ENCODE results near the gene RAB5B. TPM values are rescaled to one million over a fixed set of nuclear protein-coding genes. Genes with fewer than 3 reads are reported as not detected.
"Not testable (repeated sequence)": the region's sequence is repeated elsewhere in the genome, so short reads cannot be mapped to it uniquely, and the experiment has no call there.

RAB5B gene
- total and polyA plus RNA-seq, 2 experiments from 2014 or later: 79.1 to 103 TPM

GRCh38 chr12:56040963-56041551 lies 67.2 kb downstream of the RAB5B start:
- Histone ChIP-seq H3K27ac (peak overlapping the region; percentile 85), H3K79me2 (peaks cover 30% of the 10 kb centered on the region), H3K9me3 (ENCODE audit: low read depth) (no peaks in the 10 kb centered on the region), H3K27me3 (no peaks in the 10 kb centered on the region), H3K4me3 (peak overlapping the region; percentile 6), H2AFZ (peak overlapping the region; percentile 58), H3K4me1 (ENCODE audit: insufficient read depth) (peaks cover 14% of the 10 kb centered on the region), H3K36me3 (replicated peaks; ENCODE audit: insufficient read depth, low read depth) (no peaks in the 10 kb centered on the region), H3K4me2 (peak overlapping the region; percentile 75), H3K9me2 (replicated peaks; ENCODE audit: insufficient read depth) (no peaks in the 10 kb centered on the region), H4K20me1 (ENCODE audit: insufficient read depth, poor library complexity, severe bottlenecking) (peaks cover 15% of the 10 kb centered on the region)
- WGBS (ENCODE audit: low lambda C conversion rate, missing lambda C conversion rate): 56% methylated on average over 14 of the region's 14 CpGs
- TF ChIP-seq EZH2phosphoT487 (IDR thresholded peaks at IDR 0.05; ENCODE audit: low read depth, severe bottlenecking, unreplicated experiment) (no peak), CTCF (IDR thresholded peaks at IDR 0.05; ENCODE audit: poor library complexity) (no peak), EZH2 (IDR thresholded peaks at IDR 0.05; ENCODE audit: borderline replicate concordance) (no peak)
- DNase-seq (ENCODE audit: low spot score): no peak

DNA sequence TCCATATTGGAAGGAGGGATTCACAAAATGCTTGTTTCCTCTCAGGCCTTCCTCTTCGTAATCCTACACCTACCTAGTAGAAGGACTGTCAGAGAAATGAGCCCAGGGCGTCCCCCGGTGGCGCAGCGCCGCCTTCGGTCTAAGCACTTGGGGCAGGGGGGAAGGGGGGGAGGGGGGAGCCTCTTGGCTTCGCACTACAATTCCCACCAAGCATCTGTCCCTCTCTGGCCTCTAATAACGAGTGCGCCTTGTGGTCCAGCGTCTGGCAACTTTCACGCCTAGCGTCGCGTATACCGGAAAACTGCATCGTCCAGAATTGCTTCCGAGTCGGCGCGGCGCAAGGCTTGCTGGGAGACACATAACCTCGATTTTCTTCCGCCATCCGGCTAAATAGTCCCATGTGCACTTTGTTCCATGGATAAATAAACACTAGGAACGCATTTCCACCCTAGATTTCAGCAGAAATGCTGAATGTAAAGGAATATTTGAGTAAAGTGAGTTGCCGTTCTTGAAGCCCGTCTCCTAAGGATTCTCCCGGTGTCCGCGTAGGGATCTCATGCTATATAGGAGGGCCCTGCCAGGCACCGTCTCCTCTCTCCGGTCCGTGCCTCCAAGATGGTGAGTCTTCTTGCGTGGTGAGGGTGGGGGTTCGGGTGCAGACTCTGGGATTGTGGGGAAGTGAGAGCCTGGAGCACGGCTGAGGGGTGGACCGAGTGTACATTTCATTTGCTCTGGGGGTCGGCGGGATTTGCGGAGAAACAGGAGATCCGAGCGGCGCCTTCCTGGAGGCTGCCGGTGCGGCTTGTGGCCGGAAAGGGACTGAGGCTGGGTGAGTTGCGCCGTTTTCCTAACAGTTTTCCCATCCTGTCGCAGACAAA lies 67.9 kb downstream of the RAB5B start, which contains the start of gene RPS26:
TSS of gene RPS26 (plus strand) at position 367 of the 878 bp plus-strand sequence. CDS start at position 616, 249 bp downstream.
- Histone ChIP-seq H3K4me3 (peak within 1 kb of the TSS; percentile 67), H3K36me3 (replicated peaks; ENCODE audit: insufficient read depth, low read depth) (no peaks in the 10 kb centered on the region), H2AFZ (peak within 1 kb of the TSS; percentile 89), H3K9me2 (replicated peaks; ENCODE audit: insufficient read depth) (no peaks in the 10 kb centered on the region), H3K4me2 (peak within 1 kb of the TSS; percentile 82), H3K27ac (peak within 1 kb of the TSS; percentile 97), H3K27me3 (no peaks in the 10 kb centered on the region), H3K4me1 (ENCODE audit: insufficient read depth) (peaks cover 14% of the 10 kb centered on the region), H3K79me2 (peaks cover 30% of the 10 kb centered on the region), H4K20me1 (ENCODE audit: insufficient read depth, poor library complexity, severe bottlenecking) (peaks cover 15% of the 10 kb centered on the region), H3K9me3 (ENCODE audit: low read depth) (no peaks in the 10 kb centered on the region)
- WGBS (ENCODE audit: low lambda C conversion rate, missing lambda C conversion rate): 2% methylated on average over 43 of the region's 50 CpGs
- TF ChIP-seq CTCF (IDR thresholded peaks at IDR 0.05; ENCODE audit: poor library complexity) (peak; percentile 71), EZH2phosphoT487 (IDR thresholded peaks at IDR 0.05; ENCODE audit: low read depth, severe bottlenecking, unreplicated experiment) (no peak)
- peak; percentile 98 for DNase-seq (ENCODE audit: low spot score)

DNA sequence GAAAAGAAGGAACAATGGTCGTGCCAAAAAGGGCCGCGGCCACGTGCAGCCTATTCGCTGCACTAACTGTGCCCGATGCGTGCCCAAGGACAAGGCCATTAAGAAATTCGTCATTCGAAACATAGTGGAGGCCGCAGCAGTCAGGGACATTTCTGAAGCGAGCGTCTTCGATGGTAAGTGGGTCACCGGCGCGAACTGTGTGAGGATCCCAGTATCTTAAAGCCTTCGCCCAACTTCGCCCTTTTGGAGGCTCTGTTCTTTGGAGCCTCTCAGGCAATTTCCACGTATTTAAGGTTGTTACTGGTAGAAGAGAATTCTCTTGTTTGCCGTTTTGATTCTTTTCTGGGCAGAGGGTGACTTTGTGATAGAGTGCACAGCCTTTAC lies 68.5 kb downstream of the RAB5B start:
- H3K9me3 ChIP-seq (ENCODE audit: low read depth); H3K27me3 ChIP-seq; H3K9me2 ChIP-seq (replicated peaks; ENCODE audit: insufficient read depth); DNase-seq (ENCODE audit: low spot score); H3K36me3 ChIP-seq (replicated peaks; ENCODE audit: insufficient read depth, low read depth): not testable (repeated sequence)
- peaks cover 15% of the 10 kb centered on the region for H4K20me1 ChIP-seq (ENCODE audit: insufficient read depth, poor library complexity, severe bottlenecking)
- peak overlapping the region; percentile 97 for H3K27ac ChIP-seq
- WGBS (ENCODE audit: low lambda C conversion rate, missing lambda C conversion rate): 5% methylated on average over 20 of the region's 20 CpGs
- H3K4me1 ChIP-seq (ENCODE audit: insufficient read depth): peaks cover 14% of the 10 kb centered on the region
- H3K4me2 ChIP-seq: peak overlapping the region; percentile 82
- H2AFZ ChIP-seq: peak overlapping the region; percentile 89
- H3K4me3 ChIP-seq: peak overlapping the region; percentile 67
- H3K79me2 ChIP-seq: peaks cover 30% of the 10 kb centered on the region

DNA sequence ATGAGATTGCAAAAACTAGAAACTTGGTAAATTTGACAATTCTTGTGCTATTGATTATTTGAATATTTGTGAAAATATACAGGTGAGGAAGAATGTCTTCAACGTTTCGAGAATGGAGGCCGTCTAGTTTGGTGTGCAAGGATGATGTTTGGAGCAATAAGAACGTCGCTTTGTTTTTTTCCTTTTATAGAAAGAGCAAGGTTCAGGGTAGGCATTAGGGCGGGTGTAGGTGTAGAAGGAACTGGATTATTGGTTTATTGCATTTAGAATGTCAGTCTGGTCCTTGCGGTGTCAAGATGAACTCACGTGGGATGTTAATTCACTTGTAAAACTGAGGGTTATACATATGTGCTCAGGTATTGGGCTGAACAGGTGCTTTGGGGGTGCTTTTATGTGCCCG lies 69.0 kb downstream of the RAB5B start:
- H3K36me3 ChIP-seq (replicated peaks; ENCODE audit: insufficient read depth, low read depth): no peaks in the 10 kb centered on the region
- peaks cover 30% of the 10 kb centered on the region for H3K79me2 ChIP-seq
- peak overlapping the region; percentile 82 for H3K4me2 ChIP-seq
- H4K20me1 ChIP-seq (ENCODE audit: insufficient read depth, poor library complexity, severe bottlenecking): peaks cover 15% of the 10 kb centered on the region
- H2AFZ ChIP-seq: no peak overlapping the region
- H3K27me3 ChIP-seq: no peaks in the 10 kb centered on the region
- H3K4me3 ChIP-seq: peak overlapping the region; percentile 67
- WGBS (ENCODE audit: low lambda C conversion rate, missing lambda C conversion rate): 51% methylated on average over 9 of the region's 9 CpGs
- TF ChIP-seq EZH2phosphoT487 (IDR thresholded peaks at IDR 0.05; ENCODE audit: low read depth, severe bottlenecking, unreplicated experiment) (no peak), CTCF (IDR thresholded peaks at IDR 0.05; ENCODE audit: poor library complexity) (no peak), EZH2 (IDR thresholded peaks at IDR 0.05; ENCODE audit: borderline replicate concordance) (no peak)
- H3K9me2 ChIP-seq (replicated peaks; ENCODE audit: insufficient read depth): no peaks in the 10 kb centered on the region
- DNase-seq (ENCODE audit: low spot score): no peak
- H3K4me1 ChIP-seq (ENCODE audit: insufficient read depth): peaks cover 14% of the 10 kb centered on the region
- H3K27ac ChIP-seq: peak overlapping the region; percentile 97
- H3K9me3 ChIP-seq (ENCODE audit: low read depth): no peaks in the 10 kb centered on the region
